ENCODE results near the gene MSRB2.

Gene MSRB2

GRCh38 chr10:23106331-23107072 is 11.1 kb downstream of the MSRB2 start:
- no peak overlapping the region for H3K27ac ChIP-seq
- TF ChIP-seq, protein P1, sequence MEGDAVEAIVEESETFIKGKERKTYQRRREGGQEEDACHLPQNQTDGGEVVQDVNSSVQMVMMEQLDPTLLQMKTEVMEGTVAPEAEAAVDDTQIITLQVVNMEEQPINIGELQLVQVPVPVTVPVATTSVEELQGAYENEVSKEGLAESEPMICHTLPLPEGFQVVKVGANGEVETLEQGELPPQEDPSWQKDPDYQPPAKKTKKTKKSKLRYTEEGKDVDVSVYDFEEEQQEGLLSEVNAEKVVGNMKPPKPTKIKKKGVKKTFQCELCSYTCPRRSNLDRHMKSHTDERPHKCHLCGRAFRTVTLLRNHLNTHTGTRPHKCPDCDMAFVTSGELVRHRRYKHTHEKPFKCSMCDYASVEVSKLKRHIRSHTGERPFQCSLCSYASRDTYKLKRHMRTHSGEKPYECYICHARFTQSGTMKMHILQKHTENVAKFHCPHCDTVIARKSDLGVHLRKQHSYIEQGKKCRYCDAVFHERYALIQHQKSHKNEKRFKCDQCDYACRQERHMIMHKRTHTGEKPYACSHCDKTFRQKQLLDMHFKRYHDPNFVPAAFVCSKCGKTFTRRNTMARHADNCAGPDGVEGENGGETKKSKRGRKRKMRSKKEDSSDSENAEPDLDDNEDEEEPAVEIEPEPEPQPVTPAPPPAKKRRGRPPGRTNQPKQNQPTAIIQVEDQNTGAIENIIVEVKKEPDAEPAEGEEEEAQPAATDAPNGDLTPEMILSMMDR (conservative IDR thresholded peaks at IDR 0.05) = no peak

- H3K27ac ChIP-seq = no peak overlapping the region
- TF ChIP-seq, protein P1 (conservative IDR thresholded peaks at IDR 0.05) = no peak
Measured at GRCh38 chr10:23110722-23111516, 15.5 kb downstream of the MSRB2 start.

DNA sequence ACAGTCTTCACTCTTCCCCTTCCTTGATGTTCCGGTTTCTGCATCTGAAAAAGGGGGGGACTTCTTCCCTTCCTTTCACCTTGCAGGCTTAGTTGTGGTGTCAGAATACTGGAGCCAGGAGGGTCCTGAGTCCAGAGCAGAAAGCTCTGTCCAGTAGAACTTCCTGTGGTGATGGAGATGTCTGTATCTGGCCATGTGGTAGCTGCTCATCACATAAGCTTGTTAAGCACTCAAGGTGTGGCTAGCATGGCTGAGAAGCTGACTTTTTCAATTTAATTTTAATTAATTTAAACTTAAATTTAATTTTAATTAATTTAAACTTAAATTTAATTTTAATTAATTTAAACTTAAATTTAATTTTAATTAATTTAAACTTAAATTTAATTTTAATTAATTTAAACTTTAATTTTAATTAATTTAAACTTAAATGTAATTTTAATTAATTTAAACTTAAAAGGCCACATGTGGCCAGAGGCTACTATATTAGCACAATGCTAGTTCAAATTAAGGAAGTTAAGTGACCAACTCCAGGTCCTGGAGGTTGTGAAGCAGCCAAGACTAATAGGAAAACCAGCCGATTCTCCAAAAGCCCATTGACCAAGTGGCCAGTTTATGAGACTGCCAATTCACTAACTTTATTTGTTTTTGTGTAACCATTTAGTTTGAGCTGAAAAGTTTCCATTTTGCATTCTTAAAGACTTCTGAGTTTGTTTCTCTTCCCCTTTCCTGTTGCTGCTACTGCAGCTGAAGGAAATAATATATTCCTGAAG is 16.3 kb downstream of the MSRB2 start:
- TF ChIP-seq, protein P1 (conservative IDR thresholded peaks at IDR 0.05) = no peak
- H3K27ac ChIP-seq = no peak overlapping the region

GRCh38 chr10:23114228-23114850 is 19.0 kb downstream of the MSRB2 start:
- no peak overlapping the region for H3K27ac ChIP-seq
- TF ChIP-seq, protein P1 (conservative IDR thresholded peaks at IDR 0.05) = no peak

DNA sequence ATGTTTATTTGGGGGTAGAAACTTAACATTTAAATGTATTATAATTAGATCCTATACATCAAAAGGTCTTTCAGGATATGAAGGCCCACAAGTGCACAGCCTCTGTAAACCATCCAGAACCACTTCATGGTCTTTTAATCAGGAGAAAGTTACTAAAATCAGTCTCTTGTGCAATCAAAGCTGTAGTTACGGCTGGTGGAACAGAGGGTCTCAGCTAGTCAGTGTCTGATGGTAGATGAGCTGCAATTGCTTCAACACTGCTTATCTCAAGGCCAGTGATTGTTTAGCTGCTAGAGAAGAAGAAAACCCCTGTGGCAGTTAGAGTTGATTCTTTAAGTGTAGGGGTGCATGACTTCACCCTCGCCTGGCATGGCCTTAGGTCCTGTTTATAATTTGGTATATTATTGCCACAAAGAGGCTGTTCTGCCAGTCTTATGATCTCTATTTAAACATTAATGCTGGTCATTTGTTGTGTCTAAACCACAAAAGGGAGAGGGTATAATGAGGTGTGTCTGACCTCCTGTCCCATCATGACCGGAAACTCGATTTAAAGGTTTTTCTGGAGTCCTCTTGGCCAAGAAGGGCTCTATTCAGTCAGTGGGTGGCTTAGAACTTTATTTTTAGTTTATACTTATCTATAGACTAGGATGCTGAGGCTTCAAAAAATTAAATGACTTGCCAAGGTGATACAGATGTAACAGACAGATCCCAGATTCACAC is 21.3 kb downstream of the MSRB2 start:
- peak overlapping the region; percentile 13; the same call in 1 of the 2 replicates for H3K27ac ChIP-seq
- TF ChIP-seq, protein P1 (conservative IDR thresholded peaks at IDR 0.05) = no peak

DNA sequence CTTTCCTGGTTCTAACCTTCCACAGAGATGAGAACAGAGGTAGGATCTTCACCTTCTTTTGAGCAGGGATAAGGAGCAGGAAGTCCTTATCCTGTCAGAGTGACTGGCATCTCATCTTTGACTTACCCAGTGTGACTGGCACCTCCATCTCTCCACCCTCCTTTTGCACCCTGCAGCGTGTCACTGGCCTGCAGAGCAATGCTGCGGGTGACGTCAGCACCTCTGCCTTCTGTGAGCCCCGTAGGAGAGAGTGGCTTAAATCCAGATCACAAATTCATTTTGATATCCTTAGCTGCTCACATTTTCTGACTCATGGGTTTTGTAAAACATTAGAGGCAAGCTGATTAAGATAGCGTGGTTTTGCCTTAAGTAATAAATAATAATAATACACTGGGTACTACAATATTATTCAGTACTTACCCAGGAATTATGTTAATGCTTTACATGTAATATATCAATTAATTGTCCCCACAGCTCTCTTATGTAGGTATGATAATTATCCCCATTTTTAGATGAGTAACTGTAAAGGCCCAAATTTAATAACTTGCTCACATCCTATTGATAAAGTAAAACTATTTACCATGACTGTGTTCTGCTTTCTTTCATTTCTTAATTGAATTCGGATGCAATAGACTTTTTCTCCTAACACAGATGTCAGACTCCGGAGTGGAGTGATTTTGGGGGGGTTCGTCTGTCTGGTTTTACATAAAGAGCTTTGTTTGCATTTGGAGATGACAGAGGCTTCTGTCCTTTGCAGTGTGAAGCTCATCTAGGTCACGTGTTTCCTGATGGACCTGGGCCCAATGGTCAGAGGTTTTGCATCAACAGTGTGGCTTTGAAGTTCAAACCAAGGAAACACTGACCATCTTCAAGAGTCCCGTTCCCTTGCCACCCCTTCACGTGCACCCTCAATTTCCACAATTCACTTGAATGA is 24.9 kb downstream of the MSRB2 start:
- TF ChIP-seq, protein P1 (conservative IDR thresholded peaks at IDR 0.05) = no peak
- no peak overlapping the region for H3K27ac ChIP-seq
